ENCODE measurements around the gene RNF115.

- TF ChIP-seq POLR2AphosphoS5 (IDR thresholded peaks at IDR 0.05) (no peak), CTCF (IDR thresholded peaks at IDR 0.05) (no peak), POLR2A (IDR thresholded peaks at IDR 0.05) (no peak)
Measured at GRCh38 chr1:145796753-145797152, 27.1 kb downstream of the RNF115 start.
